HG03159 (cell line): ENCODE data around the gene NHS.

Experiments
- ATAC-seq: cut with Tn5 transposase; IDR thresholded peaks from one replicate; pipeline ENCODE4 v1.9.1; 2021; ENCODE audit warnings: mild to moderate bottlenecking, moderate library complexity; ENCODE audit not compliant: unreplicated experiment

NHS gene

DNA sequence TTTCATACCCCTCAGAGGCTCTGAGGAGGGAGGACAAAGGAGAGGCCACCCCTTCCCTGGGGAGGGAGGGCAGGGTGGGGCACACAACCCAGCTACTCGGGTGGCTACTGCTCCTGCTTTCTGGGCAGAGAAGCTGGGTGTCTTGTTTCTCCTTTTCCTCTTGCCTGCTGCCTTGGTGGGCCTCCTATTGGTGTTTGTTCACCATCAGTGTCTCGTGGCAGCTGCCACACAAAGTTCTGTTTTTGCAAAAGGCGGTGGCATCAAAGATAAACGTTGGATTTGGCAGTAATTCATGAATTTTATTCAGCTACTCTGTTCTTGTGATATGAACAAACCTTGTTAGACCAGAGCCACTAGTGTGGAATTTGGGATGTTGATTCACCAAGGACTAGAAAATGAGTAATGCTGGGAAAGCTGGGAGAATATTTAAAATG lies 209.3 kb downstream of the NHS start:
- ATAC-seq, result no peak

DNA sequence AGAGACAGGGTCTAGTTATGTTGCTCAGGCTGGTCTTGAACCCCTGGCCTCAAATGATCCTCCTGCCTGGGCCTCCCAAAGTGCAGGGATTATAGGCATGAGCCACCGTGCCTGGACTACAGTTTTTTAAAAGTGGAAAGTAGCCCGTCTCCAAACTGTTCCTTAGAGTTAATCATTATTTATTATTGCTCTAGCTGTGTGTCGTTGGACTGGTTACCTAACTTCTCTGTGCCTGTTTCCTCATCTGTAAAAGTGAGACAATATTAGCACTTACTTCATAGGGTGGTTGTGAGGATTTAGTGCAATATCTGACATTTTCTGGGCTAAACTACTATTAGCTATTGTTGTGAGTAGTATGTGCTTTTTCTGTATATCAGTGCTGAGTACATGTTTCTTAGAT lies 210.0 kb downstream of the NHS start:
- no peak for ATAC-seq

DNA sequence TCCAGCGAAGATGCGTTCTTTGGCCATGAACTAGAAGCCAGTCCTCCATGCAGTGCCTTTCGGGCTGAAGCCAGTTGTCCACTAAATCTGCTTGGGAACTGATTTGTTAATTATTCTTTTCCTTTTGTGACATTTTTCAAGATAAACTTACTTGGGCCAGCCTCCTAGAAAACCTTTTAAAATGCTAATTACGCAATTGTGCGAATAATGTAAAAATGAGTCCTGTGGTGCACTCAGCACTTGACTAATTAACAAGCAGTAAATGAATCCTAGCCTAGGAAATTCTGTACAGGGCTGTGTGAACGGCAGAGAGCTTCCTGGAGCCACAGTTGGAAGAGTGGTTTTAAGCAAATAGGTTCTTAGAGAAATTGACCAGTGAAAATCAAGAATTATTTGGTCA lies 212.4 kb downstream of the NHS start:
- ATAC-seq, result no peak

DNA sequence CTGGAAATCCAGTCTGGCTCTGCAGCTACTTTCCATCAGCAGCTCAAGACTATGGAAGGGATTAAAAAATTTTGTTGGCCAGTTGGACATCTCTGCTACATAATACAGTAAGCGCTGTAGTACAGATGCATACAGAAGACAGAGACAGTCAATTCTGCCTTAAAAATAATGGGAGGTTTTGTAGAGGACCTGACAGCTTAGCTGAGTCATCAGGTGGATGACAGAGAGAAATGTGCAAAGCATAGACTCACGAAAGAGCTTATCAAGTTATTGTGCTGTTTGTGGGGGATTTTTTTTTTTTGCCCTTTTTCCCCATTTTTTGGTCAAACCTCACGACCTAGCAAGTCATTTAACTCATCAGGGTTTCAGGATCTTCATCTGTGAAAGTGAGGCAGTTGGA lies 213.3 kb downstream of the NHS start:
- ATAC-seq, result no peak

DNA sequence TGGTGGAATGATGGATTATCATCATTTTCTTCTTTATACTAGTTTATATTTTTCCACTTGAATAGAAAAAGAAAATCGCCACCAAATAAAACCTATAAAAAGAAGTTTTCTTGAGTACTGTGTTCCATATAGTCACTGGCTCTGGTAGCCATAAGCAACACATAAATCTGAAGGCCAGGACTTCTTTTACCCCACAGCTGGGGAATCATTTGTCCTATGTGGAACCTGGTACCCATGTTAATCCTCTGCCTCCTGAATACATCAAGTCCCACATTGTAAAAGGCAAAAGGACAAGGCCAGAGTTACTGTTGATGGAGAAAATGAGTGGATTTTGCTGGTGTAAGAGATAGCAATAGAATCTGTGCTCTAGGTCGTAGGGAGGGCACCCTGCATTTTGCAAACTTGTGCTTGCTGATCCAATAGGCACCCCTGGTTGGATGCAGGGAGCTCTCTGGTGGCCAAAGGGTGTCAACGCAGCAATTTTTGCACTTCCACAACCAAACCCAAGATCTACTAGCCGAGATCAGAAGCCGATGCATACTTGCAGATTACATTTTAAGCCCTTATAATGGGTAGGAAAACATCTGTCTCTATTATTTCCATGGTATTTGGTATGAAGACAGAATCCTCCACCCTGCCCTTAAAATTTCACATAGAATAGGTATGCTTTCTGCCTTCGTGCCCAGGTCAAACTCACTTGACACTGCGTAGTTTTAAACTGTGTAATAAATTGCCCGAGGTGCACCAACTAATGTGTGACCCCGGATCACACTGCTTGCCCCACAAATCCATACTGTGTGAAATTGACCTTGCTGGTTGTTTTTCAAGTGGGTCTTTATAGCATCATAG lies 216.1 kb downstream of the NHS start:
- peak; percentile 76 for ATAC-seq

DNA sequence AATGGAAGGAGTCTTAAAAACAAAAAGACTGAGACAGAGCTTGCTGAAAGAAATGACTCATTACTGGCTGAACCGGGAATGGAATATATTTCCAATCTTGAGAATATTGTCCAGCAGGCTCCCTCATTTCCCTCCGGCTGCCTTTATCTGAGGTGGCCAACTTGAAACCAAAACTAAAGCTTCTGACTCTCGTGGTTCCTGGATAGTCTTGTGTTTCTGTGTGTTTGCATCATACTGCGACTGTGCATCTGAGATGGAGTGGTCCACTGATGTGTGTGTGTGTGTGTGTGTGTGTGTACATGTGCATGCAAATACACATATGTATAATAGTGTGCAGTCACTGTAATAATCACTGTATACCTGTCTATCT lies 216.7 kb downstream of the NHS start:
- no peak for ATAC-seq

DNA sequence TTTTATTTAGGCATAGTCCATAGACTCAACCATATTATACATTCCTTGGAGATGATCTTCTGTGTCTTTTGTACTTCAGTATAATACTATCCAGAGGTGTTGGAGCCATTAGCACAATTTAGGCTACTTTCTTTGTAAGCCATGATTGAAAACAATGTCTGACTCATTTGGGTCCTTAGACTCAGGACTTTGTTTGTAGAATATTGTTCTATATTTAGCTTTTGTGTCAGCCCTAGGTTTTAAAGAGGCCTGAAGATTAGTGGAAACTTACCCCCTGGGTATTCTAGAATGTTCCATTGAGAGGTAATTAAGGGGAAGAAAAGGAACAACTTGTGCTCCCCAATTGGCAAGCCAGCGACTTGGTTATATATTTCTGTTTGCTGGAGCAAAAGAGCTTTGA lies 217.1 kb downstream of the NHS start:
- ATAC-seq, result no peak

DNA sequence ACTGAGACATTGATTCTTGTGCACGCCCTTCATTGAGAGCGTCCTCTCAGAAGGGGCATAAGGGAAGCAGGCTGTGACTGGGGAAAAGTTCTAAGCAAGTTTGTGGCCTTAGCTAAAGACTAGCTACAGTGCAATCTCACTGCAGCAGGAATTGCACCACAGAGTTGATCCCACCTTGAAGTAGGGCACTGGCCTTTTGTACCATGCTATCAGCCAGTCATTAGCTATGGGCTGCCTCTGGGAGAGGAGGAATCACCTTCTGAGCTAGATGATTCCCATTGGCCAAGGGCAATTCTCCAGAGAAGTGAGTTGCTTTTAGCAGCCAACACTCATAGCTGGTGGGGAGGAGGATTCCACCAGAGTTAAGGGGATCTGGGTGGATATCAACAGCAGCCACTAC lies 219.7 kb downstream of the NHS start:
- ATAC-seq, result no peak

DNA sequence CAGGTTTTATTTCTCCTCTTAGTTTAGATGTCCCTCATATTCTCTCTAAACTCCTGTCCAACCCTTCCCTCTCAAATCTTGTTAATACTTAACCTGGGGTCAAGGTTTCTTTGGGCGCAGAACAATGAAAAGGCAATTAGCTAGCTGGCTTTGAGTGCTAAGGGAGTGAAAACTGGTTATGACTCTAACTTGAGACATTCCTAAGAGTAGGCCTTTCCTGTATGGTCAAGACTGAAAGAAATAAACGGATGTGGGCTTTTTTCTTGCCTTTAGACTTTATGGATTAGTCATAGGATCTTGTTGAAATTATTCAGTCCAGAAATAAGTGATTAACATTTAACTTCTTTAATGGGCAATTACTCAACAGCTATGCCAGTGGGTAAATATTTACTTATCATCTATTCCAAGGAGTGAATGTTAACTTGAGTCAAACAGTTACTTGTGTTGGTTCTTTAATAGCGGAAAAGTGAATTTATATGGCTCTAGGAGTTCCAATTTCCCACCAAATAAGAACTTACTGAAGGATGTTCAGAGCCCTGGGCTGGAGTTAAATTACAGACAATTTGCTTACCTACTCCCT lies 220.5 kb downstream of the NHS start:
- ATAC-seq, result peak; percentile 42

DNA sequence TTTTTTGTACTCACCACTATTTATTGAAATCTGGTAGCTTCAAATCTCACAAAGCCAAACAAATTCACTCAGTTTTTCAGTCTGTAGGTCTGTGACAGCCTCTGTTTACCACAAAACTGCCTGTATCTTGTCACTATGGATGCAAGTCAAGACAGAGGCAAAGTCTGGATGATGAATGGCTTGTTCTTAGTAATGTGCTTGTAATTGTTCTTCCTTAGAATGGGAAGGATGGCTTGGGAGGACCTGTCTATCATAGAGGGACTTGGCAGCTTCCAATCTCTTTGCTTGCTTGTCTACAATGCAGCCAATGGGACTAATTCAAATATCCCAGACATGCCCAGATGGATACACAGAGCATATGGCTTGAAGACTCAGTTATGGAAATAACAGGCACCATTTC lies 221.1 kb downstream of the NHS start:
- no peak for ATAC-seq

DNA sequence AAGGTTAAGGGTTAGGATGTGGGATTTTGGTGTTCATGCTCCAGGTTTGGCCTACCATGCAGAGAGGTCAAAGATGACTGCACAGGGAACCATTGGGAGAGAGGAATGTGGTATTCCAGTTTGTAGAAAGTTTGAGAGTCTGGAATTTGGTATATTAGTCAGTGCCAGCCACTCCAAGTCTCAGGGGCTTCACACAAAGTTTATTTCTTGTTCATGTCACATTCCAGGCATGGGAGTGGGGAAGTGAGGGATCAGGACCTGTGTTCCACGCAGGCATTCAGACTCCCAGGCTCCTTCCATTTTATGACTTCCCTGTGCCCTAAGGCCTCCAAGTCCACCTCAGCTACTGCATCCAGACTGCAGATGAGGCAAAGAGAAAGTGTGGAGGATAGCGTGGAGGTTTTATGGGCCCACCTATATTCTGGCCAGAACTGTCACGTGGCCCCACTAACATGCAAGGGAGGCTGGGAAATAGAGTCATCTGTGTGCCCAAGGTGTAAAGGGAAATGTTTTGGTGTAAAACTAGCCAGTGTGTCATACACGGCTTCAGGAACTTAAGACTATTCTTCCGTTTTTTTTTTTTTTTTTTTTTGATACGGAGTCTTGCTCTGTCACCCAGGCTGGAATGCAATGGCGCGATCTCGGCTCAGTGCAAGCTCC lies 221.7 kb downstream of the NHS start:
- ATAC-seq, result no peak

DNA sequence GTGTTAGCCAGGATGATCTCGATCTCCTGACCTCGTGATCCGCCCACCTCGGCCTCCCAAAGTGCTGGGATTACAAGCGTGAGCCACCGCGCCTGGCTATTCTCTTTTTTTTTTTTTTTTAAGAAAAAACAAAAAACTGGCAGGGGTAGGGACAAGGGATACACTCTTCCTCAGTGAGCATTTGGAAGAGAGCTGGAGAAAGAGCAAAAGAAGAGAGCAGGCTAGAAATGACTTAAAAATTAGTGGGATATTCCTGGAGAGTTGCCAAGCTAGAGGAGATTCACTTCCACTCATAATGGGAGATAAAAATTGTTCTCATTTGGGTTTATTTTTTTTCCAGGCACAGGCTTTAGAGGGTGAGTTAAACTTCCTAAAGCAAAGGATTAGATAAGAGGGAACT lies 222.3 kb downstream of the NHS start:
- ATAC-seq, result no peak

DNA sequence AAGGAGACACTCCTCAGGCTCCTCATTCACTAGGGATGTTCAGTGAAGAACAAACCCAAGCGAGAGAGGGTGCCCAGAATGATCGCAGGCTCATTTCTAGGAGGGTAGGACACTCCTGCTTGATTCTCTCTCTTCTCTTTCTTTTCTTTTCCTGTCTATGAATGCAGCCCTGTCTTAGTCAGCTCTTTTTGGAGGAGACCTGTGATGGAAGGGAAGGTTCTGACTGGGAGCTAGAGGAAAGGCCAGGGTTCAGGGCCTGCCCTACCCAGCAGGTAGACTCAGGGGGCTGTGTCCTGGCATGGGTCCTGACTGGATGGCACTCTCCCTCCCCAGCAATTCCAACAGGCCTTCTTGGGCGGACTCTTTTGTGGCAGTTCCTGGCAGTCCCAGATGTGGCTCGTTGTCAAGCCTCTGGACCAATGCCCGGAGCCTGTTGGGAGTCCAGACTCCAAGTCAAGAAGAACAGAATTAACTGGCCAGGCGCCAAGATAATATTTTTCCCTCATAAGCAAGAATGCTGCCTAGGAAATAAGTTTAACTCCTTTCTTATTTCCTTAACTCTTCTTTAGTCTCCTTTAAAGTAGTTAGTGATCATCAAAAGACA lies 222.9 kb downstream of the NHS start:
- no peak for ATAC-seq

DNA sequence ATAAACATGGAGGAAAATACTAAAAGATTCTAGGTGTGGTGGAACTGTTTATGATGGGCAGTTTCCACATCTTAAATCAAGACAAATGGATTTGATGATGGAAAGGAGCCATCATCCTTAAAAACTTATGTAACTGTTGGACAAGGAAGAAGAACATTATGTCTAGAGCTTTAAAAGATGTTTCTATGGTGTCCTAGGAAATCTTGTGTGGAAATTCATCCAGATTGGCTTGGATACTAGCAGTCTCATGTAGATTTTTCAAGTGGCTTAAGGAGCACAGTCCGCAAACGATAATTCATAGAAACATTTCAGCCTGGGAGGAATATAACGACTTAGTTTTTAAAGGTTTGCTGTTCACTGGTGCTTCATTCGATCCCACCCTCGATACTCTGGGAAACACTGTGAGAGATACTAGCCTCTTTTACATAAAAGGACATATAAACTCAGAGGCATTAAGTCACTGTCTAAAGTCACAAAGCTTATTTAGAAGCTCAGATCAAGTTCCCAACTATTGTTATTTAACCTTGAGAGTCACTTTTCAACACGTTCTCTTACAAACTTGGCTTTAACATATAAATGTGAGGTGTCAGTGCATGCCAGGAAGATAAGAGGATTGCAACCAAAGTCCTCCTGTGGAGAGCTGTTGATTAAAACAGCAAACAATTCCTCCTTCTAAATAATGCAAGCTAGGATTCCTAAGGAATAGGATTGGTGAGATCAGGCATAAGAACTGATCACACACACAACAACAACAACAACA lies 226.6 kb downstream of the NHS start:
- ATAC-seq, result no peak

DNA sequence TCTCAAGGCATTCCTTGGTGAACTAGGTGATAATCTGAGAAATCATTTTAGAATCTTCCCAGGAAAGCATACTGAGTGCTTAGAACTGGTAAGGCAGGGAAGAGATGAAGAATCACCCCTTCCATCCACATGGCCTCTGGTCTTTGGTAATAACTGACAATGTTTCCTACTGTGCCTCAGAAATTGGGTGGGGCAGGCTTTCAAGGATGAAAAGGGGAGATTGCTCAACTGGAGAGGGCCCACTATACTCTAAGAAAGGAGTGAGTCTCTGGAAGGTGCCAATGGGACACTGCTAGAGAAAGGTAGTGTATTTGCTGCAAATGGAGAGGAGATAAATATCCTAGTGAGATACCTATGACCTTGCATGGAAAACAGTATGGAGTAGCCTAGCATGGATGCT lies 227.2 kb downstream of the NHS start:
- ATAC-seq, result no peak

DNA sequence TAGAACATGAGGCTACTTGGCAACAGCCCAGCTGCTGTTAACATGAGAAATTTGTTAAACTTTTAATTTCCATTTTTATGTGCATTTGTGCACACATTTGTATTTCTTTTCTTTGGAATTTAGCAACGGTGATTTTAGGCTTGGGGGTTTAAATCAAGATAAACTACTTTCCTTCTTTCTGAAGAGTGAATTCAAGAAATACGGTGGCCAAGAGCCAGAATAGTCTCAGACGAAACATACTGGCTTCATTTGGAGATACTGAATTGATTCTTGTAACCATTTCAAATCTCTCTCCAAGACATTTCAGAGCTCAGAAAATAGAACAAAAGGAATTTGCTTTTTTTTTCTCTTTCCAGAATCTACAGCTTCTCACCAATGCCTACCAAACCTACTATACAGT lies 228.2 kb downstream of the NHS start:
- ATAC-seq, result no peak

DNA sequence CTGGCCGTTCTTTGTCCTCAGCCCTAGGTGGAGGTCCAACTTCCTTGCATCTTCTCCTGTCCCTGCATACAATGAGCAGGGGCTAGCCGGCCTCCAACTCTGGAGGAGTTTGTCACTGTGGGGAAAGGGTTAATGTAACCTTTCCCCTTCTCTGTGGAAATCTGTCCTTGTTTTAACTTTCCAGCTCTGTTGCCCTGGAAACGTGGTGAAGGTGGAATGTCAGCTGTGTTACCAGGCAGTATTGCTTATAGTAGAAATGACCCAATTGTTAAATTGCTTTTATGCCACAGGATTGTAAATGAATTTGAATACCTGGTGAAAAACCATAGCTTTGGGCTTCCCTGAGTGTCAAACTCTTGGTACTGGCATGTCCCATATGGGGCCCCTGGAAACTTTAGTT lies 230.7 kb downstream of the NHS start:
- no peak for ATAC-seq

DNA sequence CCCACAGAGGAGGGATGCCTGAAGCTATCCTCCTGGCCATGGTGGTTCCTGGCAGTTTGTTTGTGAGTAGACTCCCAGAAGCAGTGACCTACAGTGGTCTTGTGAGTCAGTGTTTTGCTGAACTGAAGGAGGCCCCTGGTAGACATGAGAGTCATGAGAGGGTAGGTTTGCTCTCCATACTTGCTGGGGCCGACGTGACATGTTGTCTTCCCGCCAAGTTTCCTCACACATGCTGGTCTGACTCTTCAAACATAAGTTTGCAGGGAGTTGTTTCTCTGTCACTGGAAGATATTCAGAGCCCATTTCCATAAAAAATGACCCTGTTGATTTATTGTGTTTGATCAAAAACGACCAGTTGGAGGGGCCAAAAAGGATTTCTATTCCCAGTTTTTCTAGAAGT lies 231.2 kb downstream of the NHS start:
- ATAC-seq, result no peak

DNA sequence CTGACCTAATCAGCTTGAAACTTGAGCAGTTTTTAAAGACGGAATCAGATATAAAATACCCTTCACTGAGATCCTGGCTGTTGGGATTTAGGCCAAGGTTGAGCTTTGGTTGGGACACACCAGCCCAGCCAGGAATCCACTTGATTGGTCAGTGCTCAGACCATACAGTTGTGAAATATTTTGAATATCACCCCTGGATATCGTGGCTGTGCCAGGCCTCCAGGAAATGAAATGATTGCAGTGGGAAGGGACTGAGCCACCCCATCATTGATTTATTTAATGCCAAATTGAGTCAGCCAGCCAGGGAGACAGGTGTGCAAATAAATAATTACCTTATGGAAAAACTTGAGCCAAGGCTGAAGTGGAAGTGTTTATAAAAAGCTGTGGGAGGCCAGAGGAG lies 233.9 kb downstream of the NHS start:
- ATAC-seq, result no peak

DNA sequence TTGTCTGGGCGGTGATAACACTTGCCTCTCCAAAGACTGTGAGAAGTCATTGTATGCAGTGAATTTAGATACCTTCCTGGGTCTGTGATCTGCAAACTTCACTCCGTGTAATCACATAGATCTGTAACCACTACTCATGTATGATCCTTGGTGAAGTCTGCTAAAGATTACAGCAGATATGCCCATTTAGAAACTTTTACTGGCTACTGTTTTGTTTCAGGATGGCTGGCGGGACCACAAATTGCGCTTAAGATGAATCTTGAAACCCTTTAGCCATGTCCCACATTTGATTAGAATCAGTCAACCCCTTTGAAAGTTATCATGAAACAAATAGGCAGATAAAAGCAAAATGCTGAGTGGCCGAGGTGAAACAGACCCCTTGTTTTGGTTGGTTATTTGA lies 235.8 kb downstream of the NHS start:
- no peak for ATAC-seq

DNA sequence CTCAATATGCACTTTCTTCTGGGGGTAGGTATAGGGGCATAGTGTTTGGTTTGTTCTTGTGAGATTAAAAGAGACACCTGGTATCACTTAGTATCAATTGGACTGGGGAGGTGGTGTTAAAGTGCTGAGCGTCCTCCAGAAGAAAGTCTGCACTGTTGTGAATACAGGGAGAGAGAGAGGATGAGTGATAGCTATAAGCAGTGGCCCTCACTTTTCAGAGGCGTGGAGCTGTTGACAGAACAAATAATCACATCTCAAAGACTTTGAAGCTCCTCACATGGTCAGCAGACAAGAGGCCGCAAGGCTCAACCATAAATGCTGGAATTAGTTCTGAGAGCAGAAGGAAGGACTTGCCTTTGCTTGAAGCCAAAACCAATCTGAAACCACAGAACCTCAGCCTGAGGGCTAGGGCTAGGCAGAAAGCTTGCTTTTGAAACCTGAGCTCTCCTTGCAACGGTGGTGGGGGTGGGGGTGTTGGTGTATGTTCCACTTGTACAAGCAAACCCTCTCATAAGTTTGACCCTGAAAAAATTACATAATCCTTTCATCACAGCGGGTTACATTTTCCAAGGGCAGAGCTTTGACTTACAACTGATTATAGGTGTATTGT lies 239.1 kb downstream of the NHS start:
- no peak for ATAC-seq
